ENCODE measurements around the gene CTSL. TPM values are rescaled to one million over a fixed set of nuclear protein-coding genes. Genes with fewer than 3 reads are reported as not detected.

The CTSL gene
- total RNA-seq, 2 donors from 2014 or later, result 87.3 to 90.1 TPM

GRCh38 chr9:87687207-87687606, 38.7 kb upstream of the CTSL start:
- intact Hi-C loops (cut with DNase I), result loop anchor here (10.0 kb wide), 2 partner anchors 358 to 888 kb away; no protein-coding TSS in a partner anchor
- WGBS, result 84% methylated on average over 4 of the region's 4 CpGs
- no peak overlapping the region for H3K27ac ChIP-seq

GRCh38 chr9:87694236-87694755, 31.6 kb upstream of the CTSL start:
- intact Hi-C loops (cut with DNase I), result no loop called here
- H3K36me3 ChIP-seq, result no peaks in the 10 kb centered on the region
- TF ChIP-seq POLR2AphosphoS5 (IDR thresholded peaks at IDR 0.05) (no peak), CTCF (IDR thresholded peaks at IDR 0.05) (no peak), POLR2A (IDR thresholded peaks at IDR 0.05) (no peak)
- no peaks in the 10 kb centered on the region for H3K9me3 ChIP-seq
- no peaks in the 10 kb centered on the region for H3K4me1 ChIP-seq (replicated peaks)
- no peak overlapping the region for H3K4me3 ChIP-seq
- WGBS, result 93% methylated on average over 3 of the region's 3 CpGs
- H3K27ac ChIP-seq, result no peak overlapping the region
- no peak for DNase-seq (ENCODE audit: low spot score)
- H3K27me3 ChIP-seq (replicated peaks; ENCODE audit: insufficient read depth), result no peaks in the 10 kb centered on the region

More at GRCh38 chr9:87687207-87687606, 38.7 kb upstream of the CTSL start:
- Histone ChIP-seq H3K9me3 (no peaks in the 10 kb centered on the region), H3K4me3 (no peak overlapping the region), H3K27me3 (replicated peaks; ENCODE audit: insufficient read depth) (no peaks in the 10 kb centered on the region), H3K4me1 (replicated peaks) (no peaks in the 10 kb centered on the region), H3K36me3 (no peaks in the 10 kb centered on the region)
- no peak for TF ChIP-seq POLR2A (IDR thresholded peaks at IDR 0.05)
- TF ChIP-seq POLR2AphosphoS5 (IDR thresholded peaks at IDR 0.05), result no peak
- no peak for TF ChIP-seq CTCF (IDR thresholded peaks at IDR 0.05)
- DNase-seq (ENCODE audit: low spot score), result no peak

- WGBS, result 76% methylated on average over 1 of the region's 1 CpG
- no peaks in the 10 kb centered on the region for H3K36me3 ChIP-seq
- H3K4me3 ChIP-seq, result no peak overlapping the region
- intact Hi-C loops (cut with DNase I), result no loop called here
- H3K27me3 ChIP-seq (replicated peaks; ENCODE audit: insufficient read depth), result no peaks in the 10 kb centered on the region
- no peaks in the 10 kb centered on the region for H3K4me1 ChIP-seq (replicated peaks)
- no peak overlapping the region for H3K27ac ChIP-seq
- no peaks in the 10 kb centered on the region for H3K9me3 ChIP-seq
- DNase-seq (ENCODE audit: low spot score), result no peak
- TF ChIP-seq POLR2A (IDR thresholded peaks at IDR 0.05), result no peak
- no peak for TF ChIP-seq POLR2AphosphoS5 (IDR thresholded peaks at IDR 0.05)
- TF ChIP-seq CTCF (IDR thresholded peaks at IDR 0.05), result no peak
Observed at GRCh38 chr9:87695523-87695922, 30.4 kb upstream of the CTSL start.

- DNase-seq (ENCODE audit: low spot score), result no peak
- TF ChIP-seq POLR2AphosphoS5 (IDR thresholded peaks at IDR 0.05), result no peak
- no peak for TF ChIP-seq POLR2A (IDR thresholded peaks at IDR 0.05)
- no peak for TF ChIP-seq CTCF (IDR thresholded peaks at IDR 0.05)
- Histone ChIP-seq H3K9me3 (no peaks in the 10 kb centered on the region), H3K36me3 (no peaks in the 10 kb centered on the region), H3K27ac (no peak overlapping the region), H3K4me3 (no peak overlapping the region), H3K27me3 (replicated peaks; ENCODE audit: insufficient read depth) (no peaks in the 10 kb centered on the region), H3K4me1 (replicated peaks) (no peaks in the 10 kb centered on the region)
- WGBS, result 84% methylated on average over 7 of the region's 7 CpGs
- intact Hi-C loops (cut with DNase I), result no loop called here
Observed at GRCh38 chr9:87696641-87697040, 29.3 kb upstream of the CTSL start.

- Histone ChIP-seq H3K4me1 (replicated peaks) (no peaks in the 10 kb centered on the region), H3K36me3 (no peaks in the 10 kb centered on the region), H3K27ac (no peak overlapping the region), H3K9me3 (no peaks in the 10 kb centered on the region), H3K27me3 (replicated peaks; ENCODE audit: insufficient read depth) (no peaks in the 10 kb centered on the region), H3K4me3 (no peak overlapping the region)
- TF ChIP-seq POLR2A (IDR thresholded peaks at IDR 0.05) (no peak), CTCF (IDR thresholded peaks at IDR 0.05) (no peak), POLR2AphosphoS5 (IDR thresholded peaks at IDR 0.05) (no peak)
- WGBS, result 89% methylated on average over 14 of the region's 14 CpGs
- intact Hi-C loops (cut with DNase I), result no loop called here
- no peak for DNase-seq (ENCODE audit: low spot score)
Observed at GRCh38 chr9:87698069-87698809, 27.7 kb upstream of the CTSL start.
